ENCODE data around the gene TMEM132C. TPM values are rescaled to one million over a fixed set of nuclear protein-coding genes. Genes with fewer than 3 reads are reported as not detected.
"Not testable (repeated sequence)": the region's sequence is repeated elsewhere in the genome, so short reads cannot be mapped to it uniquely, and the experiment has no call there.

Gene TMEM132C
- not detected for polyA plus RNA-seq (2013, experiment 1 of 2; ENCODE audit: insufficient read length)
- polyA plus RNA-seq (2013, experiment 2 of 2; ENCODE audit: insufficient read length) = not detected

- DNase-seq = no peak
Observed at GRCh38 chr12:128267131-128267622, at the start of gene TMEM132C. TMEM132C (plus strand) TSS chr12:128267170; CDS start chr12:128267403, 233 bp downstream.

GRCh38 chr12:128224226-128224625 is 42.7 kb upstream of the TMEM132C start:
- no peak for DNase-seq

- DNase-seq = no peak
Observed at GRCh38 chr12:128228581-128228980, 38.4 kb upstream of the TMEM132C start.

- no peak for DNase-seq
Observed at GRCh38 chr12:128235635-128236417, 31.1 kb upstream of the TMEM132C start.

GRCh38 chr12:128236525-128236924 is 30.4 kb upstream of the TMEM132C start:
- DNase-seq = no peak

- DNase-seq = no peak
Observed at GRCh38 chr12:128240745-128241144, 26.2 kb upstream of the TMEM132C start.

GRCh38 chr12:128245121-128245520 is 21.8 kb upstream of the TMEM132C start:
- DNase-seq = no peak

- no peak for DNase-seq
Observed at GRCh38 chr12:128245905-128246304, 21.1 kb upstream of the TMEM132C start.

- no peak for DNase-seq
Observed at GRCh38 chr12:128250096-128250495, 16.9 kb upstream of the TMEM132C start.

GRCh38 chr12:128253829-128254228 is 13.1 kb upstream of the TMEM132C start:
- not testable (repeated sequence) for DNase-seq

GRCh38 chr12:128258866-128259555 is 8.0 kb upstream of the TMEM132C start:
- DNase-seq = peak; percentile 4

GRCh38 chr12:128259556-128260070 is 7.4 kb upstream of the TMEM132C start:
- peak; percentile 12 for DNase-seq

- DNase-seq = no peak
Observed at GRCh38 chr12:128261757-128262156, 5.2 kb upstream of the TMEM132C start.

GRCh38 chr12:128265566-128265965 is 1.4 kb upstream of the TMEM132C start:
- DNase-seq = no peak

GRCh38 chr12:128266086-128266485 is 884 bp upstream of the TMEM132C start:
- no peak for DNase-seq

- DNase-seq = no peak
Observed at GRCh38 chr12:128266541-128267130, 334 bp upstream of the TMEM132C start.

- no peak for DNase-seq
Observed at GRCh38 chr12:128267651-128268378, 845 bp downstream of the TMEM132C start.

GRCh38 chr12:128268379-128268995 is 1.5 kb downstream of the TMEM132C start:
- no peak for DNase-seq

- DNase-seq = no peak
Observed at GRCh38 chr12:128269181-128269591, 2.2 kb downstream of the TMEM132C start.

GRCh38 chr12:128276471-128276870 is 9.5 kb downstream of the TMEM132C start:
- DNase-seq = no peak

- no peak for DNase-seq
Observed at GRCh38 chr12:128286970-128287369, 20.0 kb downstream of the TMEM132C start.

GRCh38 chr12:128288357-128288756 is 21.4 kb downstream of the TMEM132C start:
- no peak for DNase-seq
